Bone marrow (tissue), 2 donors: ENCODE results near the gene OR11H6.
"Not testable (repeated sequence)": the region's sequence is repeated elsewhere in the genome, so short reads cannot be mapped to it uniquely, and the experiment has no call there.

ENCODE experiments used
- DNase-seq, 2 donors: peaks; one replicate each; lab custom pipeline; 2025; lab: John Stamatoyannopoulos, UW

Gene OR11H6

GRCh38 chr14:20264361-20264760 is 40.9 kb downstream of the OR11H6 start:
- not testable (repeated sequence) for DNase-seq

- no peak for DNase-seq
These were observed 50.6 kb downstream of the OR11H6 start for GRCh38 chr14:20274062-20274461.
